Activated CD8-positive, alpha-beta memory T cell treated with anti-CD3 and anti-CD28 coated beads for 36 hours (primary cell): ENCODE measurements around the gene PFN3. TPM values are rescaled to one million over a fixed set of nuclear protein-coding genes. Genes with fewer than 3 reads are reported as not detected.

Experiments
- CTCF ChIA-PET: fragments of 350-600 bp; sonication (Branson Sonifier 250); formaldehyde crosslinking; loops from one replicate; lab custom pipeline; 2021; ENCODE audit warnings: antibody characterized with exemption; lab: Charles Lee
- POLR2A ChIA-PET: fragments of 350-600 bp; sonication (Branson Sonifier 250); formaldehyde crosslinking; loops from one replicate; lab custom pipeline; 2021; ENCODE audit warnings: antibody characterized with exemption; lab: Charles Lee
- total RNA-seq, 2 experiments: library from RNA; stranded (reverse); gene quantifications; one replicate each; pipeline ENCODE4 v1.2.3, GENCODE V29; 2021

PFN3 gene
- total RNA-seq, 2 experiments from 2014 or later, result not detected

DNA sequence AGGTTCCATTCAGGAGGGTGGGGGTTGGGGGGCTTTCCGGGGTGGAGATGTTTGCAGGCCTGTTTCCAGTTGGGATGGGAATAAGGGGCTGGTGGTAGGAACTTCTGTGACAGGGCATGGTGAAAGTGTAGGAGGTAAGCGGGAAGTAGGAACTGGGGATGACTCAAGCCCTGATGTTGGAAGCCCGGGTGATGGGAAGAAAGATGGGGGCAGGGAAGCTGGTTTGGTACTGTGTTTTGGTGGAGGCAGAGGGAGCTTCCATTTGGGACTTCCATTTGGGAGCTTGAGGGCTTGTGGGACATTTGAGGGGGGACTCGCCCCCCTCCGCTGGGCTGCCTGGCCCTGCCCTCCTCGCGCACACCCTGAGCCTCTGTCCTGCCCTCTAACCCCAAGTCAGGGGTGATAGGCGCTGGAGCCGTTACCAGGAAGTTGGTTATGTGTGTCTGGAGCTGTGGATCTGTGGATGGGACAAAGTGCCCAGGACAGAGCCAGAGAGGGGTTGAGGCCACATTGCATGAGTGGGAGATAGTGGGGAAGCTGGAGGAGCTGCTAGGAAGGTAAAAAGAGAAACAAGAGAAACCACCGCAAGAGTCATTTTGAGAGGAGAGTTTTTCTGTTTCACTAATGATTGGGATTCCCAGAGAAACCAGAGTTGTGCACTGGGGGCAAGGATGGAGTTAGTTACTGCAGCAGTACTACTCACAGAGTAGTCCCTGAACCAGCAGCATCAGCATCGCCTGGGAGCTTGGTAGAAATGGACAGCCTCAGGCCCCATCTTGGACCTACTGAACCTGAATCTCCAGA lies 36.1 kb downstream of the PFN3 start:
- CTCF ChIA-PET, result interaction anchor here (0.7 to 4.8 kb wide), 14 partner anchors 8 to 137 kb away, joined by 3 to 20 read pairs (median 3); partner anchors contain the start of gene LMAN2
- POLR2A ChIA-PET, result interaction anchor here (0.8 to 1.7 kb wide), 2 partner anchors 25 to 96 kb away, joined by 4 to 9 read pairs; no protein-coding TSS in a partner anchor

DNA sequence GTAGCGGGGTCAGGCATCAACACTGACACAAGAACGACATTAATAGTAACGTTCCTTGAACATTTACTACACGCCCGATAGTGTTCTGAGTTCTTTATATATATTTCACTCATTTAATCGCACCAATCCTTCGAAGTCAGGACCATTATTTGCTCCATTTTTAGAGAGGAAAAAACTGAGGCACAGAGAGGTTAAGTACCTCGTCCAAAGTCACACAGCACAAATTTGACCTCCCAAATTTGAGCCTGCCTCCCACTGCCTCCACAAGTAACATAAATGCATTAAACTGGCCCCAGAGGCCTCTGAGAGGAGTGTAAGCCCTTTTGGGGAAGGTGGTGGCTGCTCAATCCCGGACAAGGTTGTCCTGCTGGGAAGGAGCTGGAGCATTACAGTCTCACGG lies 36.9 kb downstream of the PFN3 start:
- POLR2A ChIA-PET, result no interaction called here
- CTCF ChIA-PET, result interaction anchor here (0.8 to 4.8 kb wide), 8 partner anchors 10 to 138 kb away, joined by 3 to 20 read pairs (median 4); no protein-coding TSS in a partner anchor

DNA sequence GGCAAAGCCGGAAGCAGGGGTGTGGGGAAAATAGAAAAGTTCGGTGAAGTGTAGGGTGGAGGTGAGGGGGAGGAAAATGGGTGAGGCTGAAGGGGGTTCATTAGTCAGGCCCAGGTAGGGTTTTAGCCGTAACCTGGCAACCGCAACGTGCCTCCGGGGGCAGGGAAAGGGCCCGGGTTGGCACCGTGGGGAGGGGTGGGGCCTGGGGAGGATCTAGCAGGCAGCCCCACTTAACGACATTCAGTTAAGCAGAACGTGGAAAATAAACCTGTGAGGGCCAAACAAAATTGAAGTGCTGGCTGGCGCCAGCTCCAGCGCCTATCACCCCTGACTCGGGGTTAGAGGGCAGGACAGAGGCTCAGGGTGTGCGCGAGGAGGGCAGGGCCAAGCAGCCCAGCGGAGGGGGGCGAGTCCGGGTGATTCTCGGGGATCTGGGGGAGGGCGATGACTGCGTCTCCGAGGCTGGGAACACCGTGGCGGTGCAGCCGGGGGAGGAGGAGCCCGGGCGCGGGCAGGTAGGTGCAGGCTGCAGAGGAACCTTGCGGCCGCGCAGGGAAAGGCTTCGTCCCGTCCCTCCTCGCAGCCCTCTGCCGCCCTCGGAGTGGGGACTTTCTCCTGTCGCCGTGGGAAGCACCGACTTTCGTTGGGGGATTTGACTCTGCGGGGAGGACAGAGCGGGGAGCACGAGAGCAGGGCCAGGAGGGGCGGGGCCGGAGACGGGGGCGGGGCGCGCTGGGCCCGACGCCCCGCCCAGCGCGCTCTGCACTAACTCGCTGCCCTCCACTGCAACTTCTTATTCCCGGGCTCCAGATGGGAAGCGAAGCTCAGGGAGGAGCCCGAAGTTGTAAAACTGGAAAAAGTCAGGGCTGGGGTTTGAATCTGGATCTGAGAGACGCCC lies 37.6 kb downstream of the PFN3 start:
- CTCF ChIA-PET, result interaction anchor here (1.1 to 2.8 kb wide), 5 partner anchors 20 to 92 kb away, joined by 3 to 17 read pairs (median 6); no protein-coding TSS in a partner anchor
- POLR2A ChIA-PET, result no interaction called here

DNA sequence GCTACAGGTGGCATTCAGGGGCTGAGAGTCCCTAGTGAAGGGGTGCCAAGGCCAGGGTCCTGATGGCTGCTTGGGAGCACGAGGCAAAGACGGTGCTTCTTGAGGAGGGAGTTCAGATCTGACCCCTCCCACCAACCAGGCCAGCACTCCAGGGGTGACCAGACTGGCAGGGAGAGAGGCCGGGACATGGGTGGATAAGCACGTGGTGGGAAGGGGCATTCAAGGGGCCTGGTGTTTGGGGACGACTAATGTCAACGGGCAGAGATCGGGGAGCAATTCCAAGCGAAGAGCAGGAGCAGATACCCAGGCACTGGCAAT lies 38.2 kb downstream of the PFN3 start:
- ChIA-PET CTCF (interaction anchor here (1.4 to 2.2 kb wide), 4 partner anchors 8 to 93 kb away, joined by 6 to 11 read pairs (median 7); no protein-coding TSS in a partner anchor), POLR2A (interaction anchor here (0.8 kb wide), 1 partner anchor 8 kb away, joined by 3 read pairs; no protein-coding TSS in a partner anchor)

DNA sequence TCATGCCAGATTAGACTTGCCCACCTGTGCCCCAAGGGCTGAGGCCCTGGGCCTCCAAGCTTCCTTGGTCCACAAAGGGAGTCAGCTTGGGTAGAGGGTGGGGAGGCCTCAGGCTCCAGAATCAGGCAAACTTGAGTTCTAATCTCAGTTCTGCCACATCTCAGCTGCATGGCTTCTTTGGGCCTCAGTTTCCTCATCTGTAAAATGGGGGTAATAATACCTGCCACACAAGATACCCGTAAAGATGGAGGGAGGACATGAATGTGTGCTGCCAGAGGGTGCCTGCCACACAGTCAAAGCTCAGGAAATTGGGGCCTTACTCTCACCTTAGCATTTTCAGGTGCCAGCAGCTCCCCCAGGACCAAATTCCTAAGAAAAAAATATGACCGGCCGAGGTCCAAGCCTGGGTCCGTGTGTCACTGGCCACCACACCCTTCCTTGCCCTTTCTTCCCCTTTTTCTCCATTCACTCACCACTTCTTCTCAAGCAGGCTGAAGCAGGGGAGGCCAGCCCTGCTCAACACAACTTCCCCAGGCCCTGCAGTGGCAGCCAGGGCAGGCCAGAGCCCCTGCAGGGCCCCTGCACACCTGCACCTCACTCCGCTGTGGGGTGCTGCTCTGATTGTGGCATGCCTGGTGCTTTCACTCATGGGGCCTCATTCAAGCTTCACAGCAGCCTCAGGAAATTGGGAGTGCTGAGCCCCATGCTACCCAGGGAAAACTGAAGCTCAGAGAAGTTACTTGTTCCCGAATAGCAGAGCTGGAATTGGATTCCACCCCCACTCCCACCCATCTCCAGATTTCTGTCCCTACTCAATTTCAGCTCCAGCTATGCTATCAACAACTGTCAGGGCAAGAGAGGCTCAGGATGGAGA lies 38.8 kb downstream of the PFN3 start:
- ChIA-PET POLR2A (interaction anchor here (0.8 to 1.1 kb wide), 2 partner anchors 9 to 11 kb away, joined by 3 to 4 read pairs; no protein-coding TSS in a partner anchor), CTCF (interaction anchor here (1.4 to 2.2 kb wide), 4 partner anchors 9 to 93 kb away, joined by 6 to 11 read pairs (median 7); no protein-coding TSS in a partner anchor)

DNA sequence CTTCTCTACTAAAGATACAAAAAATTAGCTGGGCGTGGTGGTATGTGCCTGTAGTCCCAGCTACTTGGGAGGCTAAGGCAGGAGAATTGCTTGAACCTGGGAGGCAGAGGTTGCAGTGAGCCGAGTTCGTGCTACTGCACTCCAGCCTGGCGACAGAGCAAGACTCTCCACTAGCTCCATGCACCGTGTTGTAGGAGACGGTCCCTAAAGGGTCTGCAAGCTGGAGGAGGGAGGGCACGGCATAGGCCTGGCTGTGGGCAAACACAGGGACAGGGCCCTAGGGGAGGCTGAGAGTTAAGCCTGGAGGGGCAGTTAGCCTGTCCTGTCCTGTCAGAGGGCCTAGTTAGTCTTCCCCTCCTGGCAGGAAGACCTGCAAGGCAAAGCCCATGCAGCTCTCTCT lies 39.7 kb downstream of the PFN3 start:
- CTCF ChIA-PET, result interaction anchor here (0.8 to 2.2 kb wide), 4 partner anchors 9 to 86 kb away, joined by 3 to 11 read pairs (median 7); partner anchors contain the start of gene LMAN2

DNA sequence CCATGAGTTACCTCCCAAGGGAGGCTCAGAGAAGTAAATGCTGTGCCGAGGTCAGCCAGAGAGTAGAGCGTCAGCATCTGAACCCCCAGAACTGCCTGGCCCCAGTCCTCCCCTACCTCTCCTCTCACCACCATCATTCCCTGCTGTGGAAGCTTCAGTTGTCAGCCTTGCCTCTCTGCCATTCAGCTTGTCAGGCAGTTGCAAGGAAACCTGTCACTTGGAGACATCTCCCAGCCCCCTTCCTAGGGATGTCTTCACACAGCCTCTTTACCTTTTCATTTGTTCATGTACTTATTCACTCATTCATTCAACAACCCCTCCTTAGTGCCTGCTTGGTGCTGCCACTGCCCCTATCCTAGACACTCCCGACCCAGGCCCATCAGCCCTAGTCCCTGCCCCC lies 40.6 kb downstream of the PFN3 start:
- POLR2A ChIA-PET, result no interaction called here
- CTCF ChIA-PET, result interaction anchor here (0.6 to 1.2 kb wide), 3 partner anchors 31 to 208 kb away, joined by 4 to 6 read pairs (median 4); no protein-coding TSS in a partner anchor

More for the DNA sequence above, 39.7 kb downstream of the PFN3 start:
- POLR2A ChIA-PET, result interaction anchor here (1.1 kb wide), 1 partner anchor 12 kb away, joined by 4 read pairs; no protein-coding TSS in a partner anchor

DNA sequence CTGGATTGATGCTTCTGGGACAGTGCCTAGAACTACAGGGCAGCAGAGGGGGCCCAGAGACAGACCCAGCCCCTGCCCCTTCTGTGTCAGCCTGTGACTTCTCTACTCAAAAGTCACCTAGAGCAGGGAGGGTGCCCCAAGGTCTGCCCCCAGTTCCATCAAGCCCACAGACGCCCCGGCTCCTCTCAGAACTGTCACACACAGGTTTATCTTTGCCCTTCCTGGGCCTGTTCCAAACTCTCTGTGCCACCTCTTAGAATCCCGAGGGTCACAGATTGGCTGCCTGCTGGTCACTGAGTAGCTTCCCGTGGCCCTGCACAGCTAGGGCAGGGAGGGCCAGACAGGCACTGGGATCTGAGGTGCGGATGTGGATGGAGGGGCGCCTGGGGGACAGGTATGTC lies 41.0 kb downstream of the PFN3 start:
- CTCF ChIA-PET, result interaction anchor here (1.2 kb wide), 1 partner anchor 31 kb away, joined by 4 read pairs; no protein-coding TSS in a partner anchor

DNA sequence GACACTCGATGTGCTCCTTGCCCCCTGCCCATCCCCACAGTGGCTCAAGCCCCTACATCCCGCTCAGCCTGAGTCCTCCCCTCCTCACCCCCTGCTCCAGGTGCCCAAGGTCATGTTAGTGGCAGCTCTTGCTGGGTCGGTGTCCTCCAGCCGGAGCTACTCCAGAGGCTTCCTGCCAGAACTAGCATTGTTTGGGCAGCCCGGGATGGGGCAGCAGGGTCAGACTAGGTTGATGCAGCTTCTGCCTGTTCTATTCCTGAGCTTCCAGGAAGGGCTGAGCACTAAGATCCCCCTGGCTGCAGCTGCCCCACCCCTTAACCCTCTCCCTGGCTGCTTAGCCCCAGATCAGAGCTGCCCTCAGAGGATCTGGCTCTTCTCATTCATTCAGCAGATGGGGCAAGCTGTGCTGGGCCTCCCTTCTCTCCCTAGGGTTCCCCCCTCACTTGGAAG lies 42.1 kb downstream of the PFN3 start:
- CTCF ChIA-PET, result interaction anchor here (0.7 to 3.8 kb wide), 7 partner anchors 12 to 73 kb away, joined by 3 to 16 read pairs (median 5); no protein-coding TSS in a partner anchor

More for the DNA sequence above, 41.0 kb downstream of the PFN3 start:
- POLR2A ChIA-PET, result no interaction called here

DNA sequence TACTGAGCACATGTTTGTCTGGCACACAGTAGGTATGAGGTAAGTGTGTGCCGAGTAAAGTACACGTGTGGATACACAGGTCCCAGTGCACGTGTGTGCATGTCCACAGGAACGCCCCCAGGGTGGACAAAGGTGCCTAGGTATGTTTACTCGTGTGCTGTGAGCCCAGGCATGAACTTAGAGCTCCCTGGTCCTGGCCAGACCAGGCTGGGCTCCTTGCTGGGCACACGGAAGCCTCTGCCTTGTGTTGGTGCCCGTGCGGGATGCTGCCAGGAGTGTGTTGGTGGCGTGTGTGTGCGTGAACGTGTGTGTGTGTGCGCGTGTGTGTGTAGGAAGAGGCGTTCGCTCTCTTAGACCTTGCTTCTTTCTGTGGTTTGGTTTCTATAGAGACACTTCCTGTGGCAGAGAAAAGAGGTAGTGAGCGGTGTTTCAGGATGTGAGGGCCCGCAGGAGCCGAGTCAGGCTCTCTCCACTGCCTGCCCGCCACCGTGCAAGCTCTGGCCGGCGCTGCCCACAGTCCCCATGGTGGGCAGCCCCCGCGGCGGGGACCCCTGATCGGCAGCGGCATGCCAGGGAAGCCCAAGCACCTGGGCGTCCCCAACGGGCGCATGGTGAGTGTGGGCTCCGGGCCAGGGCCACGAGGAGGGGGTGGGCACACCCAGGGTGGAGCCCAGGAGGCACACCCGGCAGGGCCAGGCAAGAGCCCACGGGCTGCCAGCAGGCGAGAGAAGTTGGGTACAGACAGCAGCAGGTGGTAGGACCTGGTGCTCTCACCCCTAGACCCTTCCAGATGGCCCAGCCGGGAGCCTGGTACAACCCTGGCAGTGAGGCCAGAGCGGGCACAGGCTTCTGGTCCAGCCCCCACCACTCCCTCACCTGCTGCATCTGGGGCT lies 42.8 kb downstream of the PFN3 start, which contains the start of gene RGS14:
RGS14 (plus strand) TSS at position 466 of the 893 bp plus-strand sequence; CDS start at position 567, 101 bp downstream.
- POLR2A ChIA-PET, result interaction anchor here (1.2 kb wide), 1 partner anchor 8 kb away, joined by 3 read pairs; no protein-coding TSS in a partner anchor
- CTCF ChIA-PET, result interaction anchor here (0.7 to 3.8 kb wide), 8 partner anchors 11 to 74 kb away, joined by 3 to 16 read pairs (median 5); no protein-coding TSS in a partner anchor

More for the DNA sequence above, 42.1 kb downstream of the PFN3 start:
- POLR2A ChIA-PET, result interaction anchor here (0.5 kb wide), 1 partner anchor 751 kb away, joined by 4 read pairs; no protein-coding TSS in a partner anchor

DNA sequence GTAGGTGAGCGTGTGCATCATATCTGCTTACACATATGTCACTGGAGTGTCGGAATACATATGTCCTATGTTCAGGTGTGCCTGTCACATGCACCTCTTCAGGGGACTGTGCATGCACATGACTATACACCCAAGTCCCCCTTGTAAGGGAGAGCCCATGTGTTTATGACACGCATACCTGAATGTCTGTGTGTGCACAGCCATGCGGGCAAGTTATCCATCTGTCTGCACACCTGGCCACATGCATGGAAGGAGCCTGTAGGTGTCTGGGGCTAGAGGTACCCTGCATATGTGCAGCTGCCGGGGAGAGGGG lies 43.4 kb downstream of the PFN3 start:
- CTCF ChIA-PET, result interaction anchor here (1.3 to 3.8 kb wide), 3 partner anchors 10 to 46 kb away, joined by 5 to 16 read pairs (median 5); no protein-coding TSS in a partner anchor
- POLR2A ChIA-PET, result interaction anchor here (1.2 kb wide), 1 partner anchor 9 kb away, joined by 3 read pairs; no protein-coding TSS in a partner anchor

DNA sequence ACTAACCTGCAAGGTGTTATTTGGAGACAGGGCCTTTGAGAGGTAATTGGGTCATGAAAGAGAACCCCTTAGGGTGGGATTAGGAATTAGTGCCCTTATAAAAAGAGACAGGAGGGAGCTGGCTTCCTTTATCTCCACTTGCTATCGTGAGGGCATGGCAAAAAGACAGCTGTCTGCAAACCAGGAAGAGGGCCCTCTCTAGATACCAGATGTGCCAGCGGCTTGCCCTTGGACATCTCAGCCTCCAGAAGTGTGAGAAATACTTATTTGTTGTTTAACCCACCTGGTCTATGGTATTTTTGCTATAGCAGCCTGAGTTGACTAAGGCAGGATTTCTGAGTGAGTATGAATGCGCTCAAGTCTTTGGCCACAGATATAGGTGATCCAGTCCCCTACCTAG lies 43.7 kb downstream of the PFN3 start:
- CTCF ChIA-PET, result interaction anchor here (0.8 to 3.8 kb wide), 6 partner anchors 10 to 47 kb away, joined by 3 to 16 read pairs (median 5); no protein-coding TSS in a partner anchor
- POLR2A ChIA-PET, result interaction anchor here (1.2 to 1.3 kb wide), 2 partner anchors 9 to 57 kb away, joined by 3 to 4 read pairs; no protein-coding TSS in a partner anchor

DNA sequence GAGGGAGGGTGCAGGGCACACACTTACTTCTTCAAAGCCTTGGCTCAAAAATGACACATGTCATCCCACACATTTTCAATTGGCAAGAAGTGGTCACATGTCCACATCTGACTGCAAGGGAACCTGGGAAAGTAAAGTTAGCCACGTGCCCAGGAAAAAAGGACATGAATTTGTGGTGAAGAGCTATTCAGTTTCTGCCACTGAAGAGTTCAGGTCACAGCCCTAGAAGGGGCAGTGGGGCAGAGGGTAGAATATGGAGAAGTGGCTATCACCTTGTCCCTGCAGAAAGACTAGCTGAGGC lies 44.6 kb downstream of the PFN3 start:
- CTCF ChIA-PET, result interaction anchor here (0.8 to 3.8 kb wide), 7 partner anchors 9 to 49 kb away, joined by 3 to 16 read pairs (median 3); no protein-coding TSS in a partner anchor
- POLR2A ChIA-PET, result interaction anchor here (1.0 to 1.3 kb wide), 2 partner anchors 57 to 220 kb away, joined by 3 to 4 read pairs; no protein-coding TSS in a partner anchor

DNA sequence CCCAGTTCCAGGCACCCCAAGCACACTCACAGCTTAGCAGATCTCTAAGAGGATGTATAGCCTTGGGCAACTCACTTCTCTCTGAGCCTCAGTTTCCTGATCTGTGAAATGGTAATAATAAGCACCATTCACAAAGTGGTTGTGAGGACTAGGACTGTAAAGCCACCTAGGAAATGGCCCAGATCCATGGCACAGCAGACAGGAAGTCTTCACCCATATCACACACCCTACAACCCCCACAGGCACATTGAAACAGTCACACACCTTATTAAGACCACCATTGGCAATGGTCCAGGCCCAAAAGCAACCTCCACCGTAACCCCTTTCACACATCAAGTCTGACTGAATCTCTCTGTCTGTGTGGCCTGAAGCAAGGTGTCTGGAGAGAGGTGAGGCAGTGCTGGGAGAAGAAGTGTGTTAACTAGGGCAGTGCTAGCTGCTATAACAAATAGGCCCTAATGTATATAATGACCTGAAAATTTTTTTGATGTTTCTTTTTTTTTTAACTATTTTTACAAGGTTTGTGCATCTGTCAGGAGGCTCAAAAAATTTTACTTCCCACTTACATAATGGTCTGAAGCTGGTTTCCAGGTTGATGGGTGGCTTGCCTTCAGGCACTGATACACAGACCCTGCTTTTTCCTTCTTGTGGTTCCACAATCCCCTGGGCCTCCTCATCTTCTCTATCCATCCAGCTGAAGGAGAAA lies 45.1 kb downstream of the PFN3 start:
- ChIA-PET CTCF (interaction anchor here (0.9 to 3.8 kb wide), 6 partner anchors 9 to 49 kb away, joined by 3 to 16 read pairs (median 4); no protein-coding TSS in a partner anchor), POLR2A (interaction anchor here (1.0 to 1.3 kb wide), 2 partner anchors 58 to 219 kb away, joined by 3 to 4 read pairs; no protein-coding TSS in a partner anchor)

DNA sequence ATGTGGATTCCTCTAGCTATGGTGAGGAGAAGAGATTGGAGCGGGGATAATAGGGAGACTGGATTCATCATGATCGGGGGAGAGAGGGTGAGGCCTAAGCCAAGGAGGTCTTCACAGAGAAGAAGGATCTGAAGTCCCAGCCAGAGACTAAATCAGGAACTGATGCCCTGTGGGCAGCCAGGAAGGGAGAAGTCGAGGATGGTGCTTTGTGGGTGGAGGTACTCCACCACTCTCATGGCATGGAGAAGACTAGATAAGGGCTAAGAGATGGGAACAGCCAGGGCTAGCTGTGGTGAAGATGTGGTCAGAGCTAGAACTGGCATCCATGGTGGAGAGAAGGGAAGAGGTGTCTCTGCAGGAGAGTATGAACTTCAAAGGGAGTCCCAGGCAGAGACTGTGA lies 45.8 kb downstream of the PFN3 start:
- POLR2A ChIA-PET, result interaction anchor here (0.5 kb wide), 1 partner anchor 10 kb away, joined by 10 read pairs; no protein-coding TSS in a partner anchor
- CTCF ChIA-PET, result interaction anchor here (3.8 kb wide), 1 partner anchor 35 kb away, joined by 16 read pairs; no protein-coding TSS in a partner anchor
